HG02870 (cell line): ENCODE results near the gene RSPO3.
"Not testable (repeated sequence)": the region's sequence is repeated elsewhere in the genome, so short reads cannot be mapped to it uniquely, and the experiment has no call there.

Source experiments
- ATAC-seq: cut with Tn5 transposase; IDR thresholded peaks from one replicate; pipeline ENCODE4 v1.9.1; 2021; ENCODE audit warnings: mild to moderate bottlenecking, moderate library complexity; ENCODE audit not compliant: unreplicated experiment

Gene RSPO3

GRCh38 chr6:127118298-127119101 lies at the start of gene RSPO3:
RSPO3 (plus strand) TSS chr6:127118671; CDS start chr6:127119193, 522 bp downstream.
- ATAC-seq: peak; percentile 19

GRCh38 chr6:127069659-127070279 lies 48.7 kb upstream of the RSPO3 start:
- no peak for ATAC-seq

GRCh38 chr6:127073222-127073621 lies 45.2 kb upstream of the RSPO3 start:
- peak; percentile 77 for ATAC-seq

- ATAC-seq: no peak
These were observed 42.0 kb upstream of the RSPO3 start for GRCh38 chr6:127076466-127076865.

GRCh38 chr6:127077886-127078285 lies 40.6 kb upstream of the RSPO3 start:
- ATAC-seq: no peak

GRCh38 chr6:127078669-127079068 lies 39.8 kb upstream of the RSPO3 start:
- no peak for ATAC-seq

GRCh38 chr6:127079681-127080080 lies 38.8 kb upstream of the RSPO3 start:
- no peak for ATAC-seq

GRCh38 chr6:127080081-127080480 lies 38.4 kb upstream of the RSPO3 start:
- no peak for ATAC-seq

- ATAC-seq: no peak
These were observed 35.1 kb upstream of the RSPO3 start for GRCh38 chr6:127083231-127083962.

GRCh38 chr6:127083963-127084310 lies 34.5 kb upstream of the RSPO3 start:
- no peak for ATAC-seq

GRCh38 chr6:127085181-127085580 lies 33.3 kb upstream of the RSPO3 start:
- ATAC-seq: no peak

- ATAC-seq: no peak
These were observed 28.4 kb upstream of the RSPO3 start for GRCh38 chr6:127090051-127090450.

GRCh38 chr6:127092466-127092865 lies 26.0 kb upstream of the RSPO3 start:
- ATAC-seq: no peak

GRCh38 chr6:127094791-127095190 lies 23.7 kb upstream of the RSPO3 start:
- ATAC-seq: no peak

GRCh38 chr6:127096167-127096566 lies 22.3 kb upstream of the RSPO3 start:
- no peak for ATAC-seq

- not testable (repeated sequence) for ATAC-seq
These were observed 21.0 kb upstream of the RSPO3 start for GRCh38 chr6:127097442-127097841.

- ATAC-seq: no peak
These were observed 17.8 kb upstream of the RSPO3 start for GRCh38 chr6:127100510-127101140.

- ATAC-seq: no peak
These were observed 16.2 kb upstream of the RSPO3 start for GRCh38 chr6:127102299-127102698.

- ATAC-seq: no peak
These were observed 15.6 kb upstream of the RSPO3 start for GRCh38 chr6:127102859-127103258.

GRCh38 chr6:127103482-127103881 lies 15.0 kb upstream of the RSPO3 start:
- ATAC-seq: no peak

GRCh38 chr6:127107916-127108315 lies 10.6 kb upstream of the RSPO3 start:
- no peak for ATAC-seq
